AG04449 (cell line): ENCODE data around the gene DCBLD1.

Experiments
- CTCF ChIA-PET: fragments of 350-600 bp; formaldehyde crosslinking; extraction: SDS; loops from one replicate; lab custom pipeline; 2021; ENCODE audit warnings: antibody characterized with exemption; lab: Yijun Ruan, JAX
- POLR2A ChIA-PET: fragments of 400-600, 350-600 bp; formaldehyde crosslinking; extraction: SDS; loops from one replicate; lab custom pipeline; 2020; ENCODE audit warnings: antibody characterized with exemption, inconsistent platforms; lab: Yijun Ruan, JAX
- DNase-seq: peaks from one replicate; pipeline ENCODE4 v3.0.0-alpha.2; 2010; ENCODE audit warnings: low read depth, low spot score
- H3K4me3 ChIP-seq: 2 replicates; pipeline ENCODE4 v1.5.1; 2011; ENCODE audit warnings: low read depth, mild to moderate bottlenecking, control low read depth, low read length
- TF ChIP-seq, protein P1 (sequence below): IDR thresholded peaks from one replicate; pipeline ENCODE4 v1.5.1; 2011; ENCODE audit warnings: mild to moderate bottlenecking, moderate library complexity, low read length, control low read depth, inconsistent platforms; ENCODE audit not compliant: insufficient read depth; ENCODE audit errors: missing control alignments

Gene DCBLD1

DNA sequence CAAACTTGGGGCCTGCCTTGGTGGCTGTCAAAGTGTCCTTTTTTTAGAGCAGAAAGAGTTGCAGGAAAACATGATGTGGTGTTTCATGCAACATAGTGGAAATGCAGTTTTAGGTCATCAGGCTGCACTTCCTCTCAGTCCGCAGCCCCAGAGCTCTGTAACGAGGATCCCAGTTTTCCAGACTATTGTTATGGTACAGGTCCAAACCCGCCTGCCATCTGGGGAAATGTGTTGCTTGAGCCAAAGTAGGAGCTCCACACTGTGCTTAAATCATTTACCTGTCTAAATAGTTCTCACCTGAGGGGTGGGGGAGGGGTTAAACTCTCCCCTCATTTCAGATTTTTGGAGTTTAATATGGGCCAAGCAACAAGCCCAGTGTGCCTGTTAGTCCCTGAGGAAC is 60.0 kb downstream of the DCBLD1 start:
- TF ChIP-seq, protein P1, sequence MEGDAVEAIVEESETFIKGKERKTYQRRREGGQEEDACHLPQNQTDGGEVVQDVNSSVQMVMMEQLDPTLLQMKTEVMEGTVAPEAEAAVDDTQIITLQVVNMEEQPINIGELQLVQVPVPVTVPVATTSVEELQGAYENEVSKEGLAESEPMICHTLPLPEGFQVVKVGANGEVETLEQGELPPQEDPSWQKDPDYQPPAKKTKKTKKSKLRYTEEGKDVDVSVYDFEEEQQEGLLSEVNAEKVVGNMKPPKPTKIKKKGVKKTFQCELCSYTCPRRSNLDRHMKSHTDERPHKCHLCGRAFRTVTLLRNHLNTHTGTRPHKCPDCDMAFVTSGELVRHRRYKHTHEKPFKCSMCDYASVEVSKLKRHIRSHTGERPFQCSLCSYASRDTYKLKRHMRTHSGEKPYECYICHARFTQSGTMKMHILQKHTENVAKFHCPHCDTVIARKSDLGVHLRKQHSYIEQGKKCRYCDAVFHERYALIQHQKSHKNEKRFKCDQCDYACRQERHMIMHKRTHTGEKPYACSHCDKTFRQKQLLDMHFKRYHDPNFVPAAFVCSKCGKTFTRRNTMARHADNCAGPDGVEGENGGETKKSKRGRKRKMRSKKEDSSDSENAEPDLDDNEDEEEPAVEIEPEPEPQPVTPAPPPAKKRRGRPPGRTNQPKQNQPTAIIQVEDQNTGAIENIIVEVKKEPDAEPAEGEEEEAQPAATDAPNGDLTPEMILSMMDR, result no peak
- ChIA-PET CTCF (interaction anchor here (0.6 to 1.0 kb wide), 2 partner anchors 13 to 14 kb away, joined by 3 to 4 read pairs; no protein-coding TSS in a partner anchor), POLR2A (no interaction called here)

DNA sequence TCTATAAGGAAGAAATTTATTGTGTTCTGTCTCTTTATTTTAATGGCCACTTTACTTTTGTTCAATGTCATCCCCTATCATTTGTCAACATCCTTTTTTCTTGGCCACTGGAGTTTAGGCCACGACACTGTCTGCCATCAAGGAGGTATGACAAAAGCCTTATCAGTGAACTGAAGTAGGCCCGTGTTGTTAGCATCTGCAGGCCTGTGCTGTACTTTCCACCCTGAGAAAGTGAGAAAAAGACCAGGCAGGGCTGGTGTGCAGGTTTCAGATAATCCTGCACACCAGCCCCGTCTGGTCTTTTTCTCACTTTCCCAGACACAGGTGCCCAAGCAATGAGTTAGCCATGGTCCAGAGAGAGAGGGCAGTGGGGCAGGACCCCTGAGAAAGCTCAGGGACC is 62.2 kb downstream of the DCBLD1 start:
- TF ChIP-seq, protein P1, result no peak

More for the DNA sequence above, 60.0 kb downstream of the DCBLD1 start:
- no peak overlapping the region for H3K4me3 ChIP-seq
- DNase-seq, result no peak

DNA sequence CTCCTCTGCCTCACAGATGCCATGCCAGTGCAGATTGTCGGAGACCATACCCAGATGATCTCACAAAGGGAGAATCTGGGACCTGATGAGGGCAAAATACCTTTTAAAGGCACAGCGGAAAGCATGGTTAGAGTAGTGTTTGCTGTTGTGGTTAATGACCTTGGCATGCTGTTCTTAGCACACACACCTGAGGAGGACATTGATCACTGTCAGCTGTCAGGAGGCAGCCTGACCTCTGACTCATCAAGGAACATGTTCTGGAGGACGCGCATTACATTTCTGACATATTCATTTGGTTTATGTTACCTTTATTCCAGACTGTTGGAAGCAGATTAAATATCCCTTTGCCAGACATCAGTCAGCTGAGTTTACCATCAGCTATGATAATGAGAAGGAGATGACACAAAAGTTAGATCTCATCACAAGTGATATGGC is 62.7 kb downstream of the DCBLD1 start:
- CTCF ChIA-PET, result interaction anchor here (0.6 to 17.1 kb wide), 4 partner anchors 10 to 94 kb away, joined by 3 to 273 read pairs (median 14); no protein-coding TSS in a partner anchor
- no peak overlapping the region for H3K4me3 ChIP-seq
- TF ChIP-seq, protein P1, result no peak
- no peak for DNase-seq
- POLR2A ChIA-PET, result no interaction called here

More for the DNA sequence above, 62.2 kb downstream of the DCBLD1 start:
- H3K4me3 ChIP-seq, result no peak overlapping the region
- DNase-seq, result no peak
- CTCF ChIA-PET, result interaction anchor here (0.6 to 17.1 kb wide), 3 partner anchors 10 to 94 kb away, joined by 3 to 273 read pairs (median 24); no protein-coding TSS in a partner anchor
- POLR2A ChIA-PET, result no interaction called here

DNA sequence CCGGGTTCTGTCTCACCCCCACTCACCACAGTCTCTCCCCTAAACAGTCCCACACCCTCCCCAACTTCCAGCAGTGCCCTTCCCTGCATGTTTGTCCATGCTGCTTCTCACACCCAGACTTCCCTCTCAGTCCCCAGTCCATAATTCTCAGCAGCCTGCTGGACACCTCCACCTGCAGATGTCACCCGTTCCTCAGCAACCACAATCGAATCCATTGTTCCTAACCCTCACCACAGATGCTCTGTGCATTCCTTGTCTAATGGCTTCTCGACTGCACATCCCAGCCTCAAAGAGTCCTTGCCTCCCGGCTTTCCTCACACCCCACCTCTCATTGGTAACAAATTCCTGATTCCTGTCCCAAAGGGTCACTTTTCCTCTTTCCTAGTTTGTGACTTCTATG is 64.2 kb downstream of the DCBLD1 start:
- no peak overlapping the region for H3K4me3 ChIP-seq
- CTCF ChIA-PET, result interaction anchor here (1.2 to 17.1 kb wide), 4 partner anchors 8 to 96 kb away, joined by 3 to 273 read pairs (median 26); no protein-coding TSS in a partner anchor
- TF ChIP-seq, protein P1, result no peak
- no peak for DNase-seq
- POLR2A ChIA-PET, result no interaction called here

DNA sequence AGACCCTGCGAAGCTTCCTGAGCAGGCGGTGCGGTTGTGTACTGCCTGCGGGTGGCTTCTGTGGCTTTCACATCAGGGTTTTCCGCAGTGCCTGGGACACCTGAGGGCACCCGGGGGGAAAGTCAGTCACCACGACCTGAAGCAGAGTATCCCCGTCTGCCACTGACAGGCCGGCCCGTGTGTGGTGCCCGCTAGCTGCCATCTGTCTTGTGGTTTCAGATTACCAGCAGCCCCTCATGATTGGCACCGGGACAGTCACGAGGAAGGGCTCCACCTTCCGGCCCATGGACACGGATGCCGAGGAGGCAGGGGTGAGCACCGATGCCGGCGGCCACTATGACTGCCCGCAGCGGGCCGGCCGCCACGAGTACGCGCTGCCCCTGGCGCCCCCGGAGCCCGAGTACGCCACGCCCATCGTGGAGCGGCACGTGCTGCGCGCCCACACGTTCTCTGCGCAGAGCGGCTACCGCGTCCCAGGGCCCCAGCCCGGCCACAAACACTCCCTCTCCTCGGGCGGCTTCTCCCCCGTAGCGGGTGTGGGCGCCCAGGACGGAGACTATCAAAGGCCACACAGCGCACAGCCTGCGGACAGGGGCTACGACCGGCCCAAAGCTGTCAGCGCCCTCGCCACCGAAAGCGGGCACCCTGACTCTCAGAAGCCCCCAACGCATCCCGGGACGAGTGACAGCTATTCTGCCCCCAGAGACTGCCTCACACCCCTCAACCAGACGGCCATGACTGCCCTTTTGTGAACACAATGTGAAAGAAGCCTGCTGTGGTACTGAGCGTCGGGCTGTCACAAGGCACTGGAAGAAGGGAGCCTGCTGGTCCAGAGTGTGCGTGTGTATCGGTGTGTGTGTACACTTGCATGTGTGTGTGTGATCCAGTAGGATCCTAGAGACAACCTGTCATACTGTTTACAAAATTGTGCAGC is 65.5 kb downstream of the DCBLD1 start:
- peak overlapping the region; percentile 45 for H3K4me3 ChIP-seq
- DNase-seq, result no peak
- ChIA-PET CTCF (interaction anchor here (0.8 to 17.1 kb wide), 9 partner anchors 11 to 142 kb away, joined by 3 to 273 read pairs (median 4); no protein-coding TSS in a partner anchor), POLR2A (no interaction called here)
- TF ChIP-seq, protein P1, result peak; percentile 15

DNA sequence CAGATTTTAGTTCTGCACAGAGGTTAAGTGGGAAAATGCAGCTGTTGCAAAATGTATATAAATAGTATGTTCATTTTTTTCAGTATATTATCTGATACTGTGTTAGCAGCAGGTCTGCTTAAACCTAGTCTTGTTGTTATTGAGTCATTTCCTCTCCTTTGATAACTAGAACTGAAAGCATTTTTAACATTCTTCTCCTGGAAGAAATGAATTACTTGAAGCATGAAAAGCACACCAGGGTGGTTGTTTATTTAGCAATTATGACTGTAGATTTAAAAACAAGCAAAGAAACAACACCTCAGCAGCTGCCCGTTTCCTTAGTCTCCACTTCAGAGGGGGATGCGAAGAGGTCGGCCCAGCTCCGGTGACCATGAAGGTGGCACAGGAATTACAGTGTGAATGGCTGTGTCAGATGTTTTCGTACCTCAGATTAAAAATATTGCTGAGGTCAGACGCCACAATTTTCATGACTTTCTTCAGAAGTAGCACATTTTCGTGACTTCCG is 66.4 kb downstream of the DCBLD1 start:
- ChIA-PET CTCF (interaction anchor here (0.8 to 17.1 kb wide), 10 partner anchors 8 to 196 kb away, joined by 3 to 273 read pairs (median 4); no protein-coding TSS in a partner anchor), POLR2A (interaction anchor here (0.8 kb wide), 1 partner anchor 27 kb away, joined by 3 read pairs; no protein-coding TSS in a partner anchor)
- no peak overlapping the region for H3K4me3 ChIP-seq
- TF ChIP-seq, protein P1, result no peak
- DNase-seq, result no peak
